ENCODE results near the gene FUOM. TPM values are rescaled to one million over a fixed set of nuclear protein-coding genes. Genes with fewer than 3 reads are reported as not detected.

The FUOM gene
- total RNA-seq, 1 experiment from 2014 or later = 31.3 TPM

DNA sequence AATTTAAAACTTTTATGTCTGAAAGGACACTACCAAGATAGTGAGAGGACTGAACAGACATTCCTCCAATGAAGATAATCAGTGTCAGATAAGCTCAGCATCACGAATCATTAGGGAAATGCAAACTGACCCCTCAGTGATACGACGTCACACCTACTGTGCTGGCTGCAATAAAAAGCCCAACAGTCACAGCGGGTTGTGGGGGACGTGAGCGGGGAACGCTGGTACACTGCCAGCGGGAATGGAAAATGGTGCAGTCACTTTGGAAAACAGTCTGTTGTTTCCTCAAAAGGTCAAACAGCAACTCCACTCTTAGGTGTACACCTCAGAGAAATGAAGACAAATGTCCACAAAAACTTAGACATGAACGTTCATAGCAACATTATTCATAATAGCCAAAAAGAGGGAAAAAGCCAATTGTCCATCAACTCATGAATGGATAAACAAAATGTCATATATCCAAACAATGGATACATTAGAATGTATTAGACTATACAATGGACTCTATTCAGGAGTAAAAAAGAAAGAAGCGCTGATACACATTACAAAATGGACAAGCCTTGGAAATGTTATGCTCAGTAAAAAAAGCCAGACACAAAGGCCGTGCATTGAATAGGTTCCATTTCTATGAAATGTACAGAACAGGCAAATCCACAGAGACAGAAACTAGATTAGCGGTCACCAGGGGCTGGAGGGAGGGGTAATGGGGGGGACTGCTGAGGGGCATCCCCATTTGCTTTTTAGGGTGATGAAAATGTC lies 17.7 kb upstream of the FUOM start:
- no peak for TF ChIP-seq ZNF219 (CRISPR knock-in tag; IDR thresholded peaks at IDR 0.05; ENCODE audit: borderline replicate concordance)
- TF ChIP-seq FOXJ3 (CRISPR knock-in tag; IDR thresholded peaks at IDR 0.05; ENCODE audit: borderline replicate concordance) = no peak
- TF ChIP-seq ZNF263 (CRISPR knock-in tag; IDR thresholded peaks at IDR 0.05; ENCODE audit: low read depth) = no peak
- TF ChIP-seq, protein P1, sequence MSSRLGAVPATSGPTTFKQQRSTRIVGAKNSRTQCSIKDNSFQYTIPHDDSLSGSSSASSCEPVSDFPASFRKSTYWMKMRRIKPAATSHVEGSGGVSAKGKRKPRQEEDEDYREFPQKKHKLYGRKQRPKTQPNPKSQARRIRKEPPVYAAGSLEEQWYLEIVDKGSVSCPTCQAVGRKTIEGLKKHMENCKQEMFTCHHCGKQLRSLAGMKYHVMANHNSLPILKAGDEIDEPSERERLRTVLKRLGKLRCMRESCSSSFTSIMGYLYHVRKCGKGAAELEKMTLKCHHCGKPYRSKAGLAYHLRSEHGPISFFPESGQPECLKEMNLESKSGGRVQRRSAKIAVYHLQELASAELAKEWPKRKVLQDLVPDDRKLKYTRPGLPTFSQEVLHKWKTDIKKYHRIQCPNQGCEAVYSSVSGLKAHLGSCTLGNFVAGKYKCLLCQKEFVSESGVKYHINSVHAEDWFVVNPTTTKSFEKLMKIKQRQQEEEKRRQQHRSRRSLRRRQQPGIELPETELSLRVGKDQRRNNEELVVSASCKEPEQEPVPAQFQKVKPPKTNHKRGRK (CRISPR knock-in tag; IDR thresholded peaks at IDR 0.05; ENCODE audit: borderline replicate concordance) = no peak
- TF ChIP-seq, protein P2, sequence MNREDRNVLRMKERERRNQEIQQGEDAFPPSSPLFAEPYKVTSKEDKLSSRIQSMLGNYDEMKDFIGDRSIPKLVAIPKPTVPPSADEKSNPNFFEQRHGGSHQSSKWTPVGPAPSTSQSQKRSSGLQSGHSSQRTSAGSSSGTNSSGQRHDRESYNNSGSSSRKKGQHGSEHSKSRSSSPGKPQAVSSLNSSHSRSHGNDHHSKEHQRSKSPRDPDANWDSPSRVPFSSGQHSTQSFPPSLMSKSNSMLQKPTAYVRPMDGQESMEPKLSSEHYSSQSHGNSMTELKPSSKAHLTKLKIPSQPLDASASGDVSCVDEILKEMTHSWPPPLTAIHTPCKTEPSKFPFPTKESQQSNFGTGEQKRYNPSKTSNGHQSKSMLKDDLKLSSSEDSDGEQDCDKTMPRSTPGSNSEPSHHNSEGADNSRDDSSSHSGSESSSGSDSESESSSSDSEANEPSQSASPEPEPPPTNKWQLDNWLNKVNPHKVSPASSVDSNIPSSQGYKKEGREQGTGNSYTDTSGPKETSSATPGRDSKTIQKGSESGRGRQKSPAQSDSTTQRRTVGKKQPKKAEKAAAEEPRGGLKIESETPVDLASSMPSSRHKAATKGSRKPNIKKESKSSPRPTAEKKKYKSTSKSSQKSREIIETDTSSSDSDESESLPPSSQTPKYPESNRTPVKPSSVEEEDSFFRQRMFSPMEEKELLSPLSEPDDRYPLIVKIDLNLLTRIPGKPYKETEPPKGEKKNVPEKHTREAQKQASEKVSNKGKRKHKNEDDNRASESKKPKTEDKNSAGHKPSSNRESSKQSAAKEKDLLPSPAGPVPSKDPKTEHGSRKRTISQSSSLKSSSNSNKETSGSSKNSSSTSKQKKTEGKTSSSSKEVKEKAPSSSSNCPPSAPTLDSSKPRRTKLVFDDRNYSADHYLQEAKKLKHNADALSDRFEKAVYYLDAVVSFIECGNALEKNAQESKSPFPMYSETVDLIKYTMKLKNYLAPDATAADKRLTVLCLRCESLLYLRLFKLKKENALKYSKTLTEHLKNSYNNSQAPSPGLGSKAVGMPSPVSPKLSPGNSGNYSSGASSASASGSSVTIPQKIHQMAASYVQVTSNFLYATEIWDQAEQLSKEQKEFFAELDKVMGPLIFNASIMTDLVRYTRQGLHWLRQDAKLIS (CRISPR knock-in tag; IDR thresholded peaks at IDR 0.05; ENCODE audit: borderline replicate concordance) = no peak
- H3K27me3 Mint-ChIP-seq (ENCODE audit: low read depth) = peaks cover 62% of the 10 kb centered on the region
- ChIA-PET POLR2A (no interaction called here), CTCF (no interaction called here)
- no peak for ATAC-seq
- no peak for DNase-seq (ENCODE audit: low spot score)
- H3K27ac Mint-ChIP-seq = no peak overlapping the region
- no peak overlapping the region; the same call in 1 of the 2 replicates for H3K4me3 Mint-ChIP-seq
- peaks cover 2% of the 10 kb centered on the region; the same call in 1 of the 2 replicates for H3K36me3 Mint-ChIP-seq
- peaks cover 2% of the 10 kb centered on the region; the same call in 1 of the 2 replicates for H3K4me1 Mint-ChIP-seq
- H3K9me3 Mint-ChIP-seq = no peaks in the 10 kb centered on the region

DNA sequence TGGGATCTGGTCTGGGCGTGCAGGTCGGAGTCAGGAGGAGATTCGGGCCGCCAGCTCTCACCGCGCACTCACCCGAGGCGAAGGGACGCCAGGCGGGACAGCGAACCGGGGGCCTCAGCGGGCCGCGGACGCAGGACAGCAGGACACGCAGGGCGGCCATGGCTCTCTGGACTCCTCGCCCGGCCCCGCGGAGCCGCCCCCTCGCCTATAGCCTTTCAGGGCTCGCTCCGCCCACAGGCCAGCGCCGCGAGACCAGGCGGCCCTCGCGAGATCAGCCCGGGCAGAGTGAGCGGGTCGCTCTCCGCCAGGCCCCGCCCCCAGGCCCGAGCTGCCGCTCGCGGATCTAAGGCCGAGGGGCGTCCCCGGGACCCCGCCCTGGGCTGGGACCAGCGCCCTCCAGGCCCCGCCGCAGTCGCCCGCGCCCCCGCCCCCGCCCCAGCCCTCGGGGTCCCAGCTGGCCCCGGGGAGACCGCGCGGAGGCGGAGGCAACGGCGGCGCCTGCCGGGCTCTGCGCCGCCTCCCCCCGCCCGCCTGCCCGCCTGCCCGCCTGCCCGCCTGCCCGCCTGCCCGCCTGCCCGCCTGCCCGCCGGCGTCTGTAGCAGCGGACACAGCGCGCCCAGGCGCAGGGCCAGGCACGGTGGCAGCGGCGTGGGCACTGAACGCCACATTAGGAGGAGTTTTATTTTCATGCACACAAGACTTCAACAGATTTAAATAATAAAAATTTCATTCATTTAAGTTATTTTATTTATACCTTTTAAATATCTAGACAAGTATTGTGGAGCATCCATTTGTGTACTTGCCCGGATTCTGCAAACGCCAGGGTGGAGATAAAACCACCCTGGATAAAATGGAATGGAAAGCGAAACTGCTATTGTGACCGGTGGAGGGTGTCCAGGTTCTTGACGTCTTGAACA lies 15.6 kb upstream of the FUOM start, which contains the start of gene ECHS1:
TSS of gene ECHS1 (minus strand) at position 181 of the 917 bp plus-strand sequence. CDS start at position 160, 21 bp downstream.
- POLR2A ChIA-PET = interaction anchor here (0.7 to 1.0 kb wide), 3 partner anchors 12 to 20 kb away, joined by 3 read pairs; partner anchors contain the start of gene FUOM
- peaks cover 47% of the 10 kb centered on the region for H3K27me3 Mint-ChIP-seq (ENCODE audit: low read depth)
- TF ChIP-seq FOXP1 (CRISPR knock-in tag; IDR thresholded peaks at IDR 0.05; ENCODE audit: borderline replicate concordance) (peak; percentile 20; the same call in 1 of the 2 replicates), FOXK1 (CRISPR knock-in tag; IDR thresholded peaks at IDR 0.05) (0 out of 2 replicates have a peak, but pooled peaks have one; percentile 11), SMAD3 (CRISPR knock-in tag; IDR thresholded peaks at IDR 0.05; ENCODE audit: borderline replicate concordance) (no peak), CBFB (CRISPR knock-in tag; IDR thresholded peaks at IDR 0.05; ENCODE audit: low read depth) (peak; percentile 60; the same call in 1 of the 2 replicates), ZNF416 (CRISPR knock-in tag; IDR thresholded peaks at IDR 0.05) (no peak)
- TF ChIP-seq, protein P3, sequence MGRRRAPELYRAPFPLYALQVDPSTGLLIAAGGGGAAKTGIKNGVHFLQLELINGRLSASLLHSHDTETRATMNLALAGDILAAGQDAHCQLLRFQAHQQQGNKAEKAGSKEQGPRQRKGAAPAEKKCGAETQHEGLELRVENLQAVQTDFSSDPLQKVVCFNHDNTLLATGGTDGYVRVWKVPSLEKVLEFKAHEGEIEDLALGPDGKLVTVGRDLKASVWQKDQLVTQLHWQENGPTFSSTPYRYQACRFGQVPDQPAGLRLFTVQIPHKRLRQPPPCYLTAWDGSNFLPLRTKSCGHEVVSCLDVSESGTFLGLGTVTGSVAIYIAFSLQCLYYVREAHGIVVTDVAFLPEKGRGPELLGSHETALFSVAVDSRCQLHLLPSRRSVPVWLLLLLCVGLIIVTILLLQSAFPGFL (CRISPR knock-in tag; IDR thresholded peaks at IDR 0.05; ENCODE audit: borderline replicate concordance) = no peak
- TF ChIP-seq, protein P4, sequence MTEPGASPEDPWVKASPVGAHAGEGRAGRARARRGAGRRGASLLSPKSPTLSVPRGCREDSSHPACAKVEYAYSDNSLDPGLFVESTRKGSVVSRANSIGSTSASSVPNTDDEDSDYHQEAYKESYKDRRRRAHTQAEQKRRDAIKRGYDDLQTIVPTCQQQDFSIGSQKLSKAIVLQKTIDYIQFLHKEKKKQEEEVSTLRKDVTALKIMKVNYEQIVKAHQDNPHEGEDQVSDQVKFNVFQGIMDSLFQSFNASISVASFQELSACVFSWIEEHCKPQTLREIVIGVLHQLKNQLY (CRISPR knock-in tag; IDR thresholded peaks at IDR 0.05) = no peak
- TF ChIP-seq, protein P5, sequence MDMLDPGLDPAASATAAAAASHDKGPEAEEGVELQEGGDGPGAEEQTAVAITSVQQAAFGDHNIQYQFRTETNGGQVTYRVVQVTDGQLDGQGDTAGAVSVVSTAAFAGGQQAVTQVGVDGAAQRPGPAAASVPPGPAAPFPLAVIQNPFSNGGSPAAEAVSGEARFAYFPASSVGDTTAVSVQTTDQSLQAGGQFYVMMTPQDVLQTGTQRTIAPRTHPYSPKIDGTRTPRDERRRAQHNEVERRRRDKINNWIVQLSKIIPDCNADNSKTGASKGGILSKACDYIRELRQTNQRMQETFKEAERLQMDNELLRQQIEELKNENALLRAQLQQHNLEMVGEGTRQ (CRISPR knock-in tag; IDR thresholded peaks at IDR 0.05) = peak; percentile 6; the same call in 1 of the 2 replicates
- TF ChIP-seq, protein P6, sequence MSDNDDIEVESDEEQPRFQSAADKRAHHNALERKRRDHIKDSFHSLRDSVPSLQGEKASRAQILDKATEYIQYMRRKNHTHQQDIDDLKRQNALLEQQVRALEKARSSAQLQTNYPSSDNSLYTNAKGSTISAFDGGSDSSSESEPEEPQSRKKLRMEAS (CRISPR knock-in tag; IDR thresholded peaks at IDR 0.05) = peak; percentile 49; the same call in 1 of the 2 replicates
- TF ChIP-seq, protein P7, sequence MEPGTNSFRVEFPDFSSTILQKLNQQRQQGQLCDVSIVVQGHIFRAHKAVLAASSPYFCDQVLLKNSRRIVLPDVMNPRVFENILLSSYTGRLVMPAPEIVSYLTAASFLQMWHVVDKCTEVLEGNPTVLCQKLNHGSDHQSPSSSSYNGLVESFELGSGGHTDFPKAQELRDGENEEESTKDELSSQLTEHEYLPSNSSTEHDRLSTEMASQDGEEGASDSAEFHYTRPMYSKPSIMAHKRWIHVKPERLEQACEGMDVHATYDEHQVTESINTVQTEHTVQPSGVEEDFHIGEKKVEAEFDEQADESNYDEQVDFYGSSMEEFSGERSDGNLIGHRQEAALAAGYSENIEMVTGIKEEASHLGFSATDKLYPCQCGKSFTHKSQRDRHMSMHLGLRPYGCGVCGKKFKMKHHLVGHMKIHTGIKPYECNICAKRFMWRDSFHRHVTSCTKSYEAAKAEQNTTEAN (CRISPR knock-in tag; IDR thresholded peaks at IDR 0.05) = no peak

More for the DNA sequence above, 15.6 kb upstream of the FUOM start, which contains the start of gene ECHS1:
- H3K9me3 Mint-ChIP-seq = no peaks in the 10 kb centered on the region
- H3K4me1 Mint-ChIP-seq = peaks cover 2% of the 10 kb centered on the region; the same call in 1 of the 2 replicates
- DNase-seq (ENCODE audit: low spot score) (peak; percentile 97), ATAC-seq (peak; percentile 98)
- H3K4me3 Mint-ChIP-seq = peak within 1 kb of the TSS; percentile 85
- 0 out of 2 replicates have a peak within 1 kb of the TSS, but pooled peaks have one; percentile 49 for H3K27ac Mint-ChIP-seq
- CTCF ChIA-PET = interaction anchor here (1.6 kb wide), 1 partner anchor 44 kb away, joined by 7 read pairs; no protein-coding TSS in a partner anchor
- H3K36me3 Mint-ChIP-seq = peaks cover 18% of the 10 kb centered on the region; the same call in 1 of the 2 replicates

Measured in WTC11 (cell line).